ENCODE results near the gene AKAP13. TPM values are rescaled to one million over a fixed set of nuclear protein-coding genes. Genes with fewer than 3 reads are reported as not detected.

Gene AKAP13
- total and polyA plus RNA-seq, 2 of the 8 experiments (the other 6 are each of a cell fraction or from before 2014, with no cell fraction given): 14.0 to 46.2 TPM

GRCh38 chr15:85426481-85426880 lies 46.1 kb downstream of the AKAP13 start (continued):
- TF ChIP-seq SIX5 (IDR thresholded peaks at IDR 0.05; ENCODE audit: low read depth, low read length): no peak

Data from H1 (cell line).